HG02798 (cell line): ENCODE results near the gene MEGF6.

ENCODE experiments used
- ATAC-seq: cut with Tn5 transposase; IDR thresholded peaks from one replicate; pipeline ENCODE4 v1.9.1; 2021; ENCODE audit warnings: mild to moderate bottlenecking; ENCODE audit not compliant: unreplicated experiment, poor library complexity

The MEGF6 gene

DNA sequence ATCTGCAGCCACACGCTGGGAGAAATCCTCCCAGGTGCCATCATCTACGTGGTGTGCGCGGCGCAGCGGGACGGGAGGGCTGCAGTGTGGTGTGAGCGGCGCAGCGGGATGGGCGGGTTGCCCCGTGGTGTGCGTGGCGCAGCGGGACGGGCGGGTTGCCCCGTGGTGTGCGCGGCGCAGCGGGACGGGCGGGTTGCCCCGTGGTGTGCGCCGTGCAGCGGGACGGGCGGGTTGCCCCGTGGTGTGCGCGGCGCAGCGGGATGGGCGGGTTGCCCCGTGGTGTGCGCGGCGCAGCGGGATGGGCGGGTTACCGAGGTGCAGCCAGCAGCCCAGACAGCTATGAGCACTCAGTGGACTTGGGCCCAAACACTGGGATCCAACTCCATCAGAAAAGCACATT, 33.9 kb upstream of the MEGF6 start:
- ATAC-seq, result no peak

DNA sequence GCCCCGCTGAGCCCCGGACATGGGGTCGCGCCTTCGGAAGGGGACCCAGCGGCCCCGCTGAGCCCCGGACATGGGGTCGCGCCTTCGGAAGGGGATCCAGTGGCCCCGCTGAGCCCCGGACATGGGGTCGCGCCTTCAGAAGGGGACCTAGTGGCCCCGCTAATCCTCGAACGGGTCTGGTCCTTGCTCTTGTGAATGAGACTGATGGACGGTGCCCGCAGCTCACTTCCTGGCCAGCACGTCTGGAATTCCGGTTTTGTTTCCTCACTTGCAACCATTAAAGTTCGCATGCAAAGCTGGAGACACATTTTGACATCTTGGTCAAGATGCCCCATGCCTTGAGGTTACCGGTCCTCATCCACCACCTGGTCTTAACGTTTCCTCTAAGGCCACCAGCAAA, 33.0 kb upstream of the MEGF6 start:
- ATAC-seq, result no peak

DNA sequence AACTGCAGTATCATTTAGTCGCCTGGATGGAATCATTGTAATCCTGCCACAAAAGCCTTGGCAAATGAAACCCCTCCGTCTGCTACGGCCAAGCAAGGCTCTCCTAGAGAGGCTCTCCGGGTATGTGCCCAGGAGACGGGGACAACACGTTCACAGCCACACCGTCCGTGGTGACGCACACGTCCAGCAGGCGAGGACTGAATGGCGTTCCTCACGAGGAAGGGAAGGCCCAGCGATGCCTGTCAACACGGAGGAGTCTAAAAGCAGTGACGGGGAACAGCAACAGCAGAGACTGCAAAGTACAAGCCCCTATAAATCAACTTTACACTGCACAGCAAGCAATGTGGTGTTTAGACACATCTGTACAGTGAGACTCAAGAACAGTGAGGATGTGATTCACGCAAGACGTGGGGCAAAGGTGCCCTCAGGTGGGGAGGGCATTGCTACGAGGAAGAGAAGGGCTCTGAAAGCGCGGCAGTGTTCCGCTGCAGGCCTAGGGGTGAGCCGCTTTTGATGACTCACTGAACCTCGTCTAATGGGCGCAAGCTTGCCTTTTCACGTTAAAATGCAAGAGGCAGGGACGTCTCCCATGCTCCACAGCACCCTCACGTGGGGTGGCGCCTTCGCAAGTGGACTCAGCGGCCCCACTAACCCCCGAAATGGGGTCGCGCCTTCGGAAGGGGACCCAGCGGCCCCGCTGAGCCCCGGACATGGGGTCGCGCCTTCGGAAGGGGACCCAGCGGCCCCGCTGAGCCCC, 31.8 kb upstream of the MEGF6 start:
- no peak for ATAC-seq

DNA sequence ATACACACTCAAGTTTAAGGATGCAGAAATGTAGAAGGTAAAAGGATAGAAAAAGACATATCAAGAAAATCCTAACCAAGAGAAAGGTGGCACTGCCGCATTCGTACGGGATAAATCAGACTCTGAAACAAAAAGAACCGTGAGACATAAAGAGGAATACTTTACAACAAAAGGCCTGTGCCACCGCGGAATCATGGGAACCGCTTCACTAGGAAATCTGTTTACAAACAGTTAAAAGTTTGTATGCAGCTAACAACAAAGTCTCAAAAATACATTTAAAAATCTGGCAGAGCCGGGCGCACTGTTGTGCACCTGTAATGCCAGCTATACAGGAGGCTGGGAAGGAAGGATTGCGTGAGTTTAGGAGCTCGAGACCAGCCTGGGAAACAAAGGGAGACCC, 30.5 kb upstream of the MEGF6 start:
- ATAC-seq, result no peak

DNA sequence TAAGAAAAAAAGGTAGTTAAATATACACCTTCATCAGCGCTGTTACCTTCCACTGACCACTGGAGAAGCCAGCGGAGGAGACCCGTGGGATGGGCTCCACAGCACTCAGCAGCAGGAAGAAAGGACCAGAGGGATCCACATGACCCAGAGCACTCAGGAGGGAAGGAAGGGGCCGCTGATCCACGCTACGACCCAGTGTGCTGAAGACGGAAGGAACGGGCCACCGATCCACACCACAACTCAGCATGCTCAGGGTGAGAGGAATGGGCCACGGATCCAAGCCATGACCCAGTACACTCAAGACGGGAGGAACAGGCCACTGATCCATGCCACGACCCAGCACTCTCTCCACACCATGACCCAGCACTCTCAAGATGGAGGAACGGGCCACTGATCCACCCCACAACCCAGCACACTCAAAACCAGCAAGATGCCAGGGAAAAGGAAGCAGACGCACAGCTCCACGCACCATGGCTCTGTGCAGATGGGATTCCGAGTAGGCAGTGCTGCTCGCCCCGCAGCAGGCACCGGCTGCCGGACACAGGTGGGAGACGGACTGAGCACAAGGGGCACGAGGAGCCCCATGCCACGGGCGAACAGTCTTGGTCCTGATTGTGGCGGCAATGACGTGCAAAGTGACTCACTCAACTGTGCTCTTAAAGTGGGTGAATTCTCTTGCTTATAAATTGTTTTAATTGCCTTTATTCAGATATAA, 29.9 kb upstream of the MEGF6 start:
- ATAC-seq, result no peak

DNA sequence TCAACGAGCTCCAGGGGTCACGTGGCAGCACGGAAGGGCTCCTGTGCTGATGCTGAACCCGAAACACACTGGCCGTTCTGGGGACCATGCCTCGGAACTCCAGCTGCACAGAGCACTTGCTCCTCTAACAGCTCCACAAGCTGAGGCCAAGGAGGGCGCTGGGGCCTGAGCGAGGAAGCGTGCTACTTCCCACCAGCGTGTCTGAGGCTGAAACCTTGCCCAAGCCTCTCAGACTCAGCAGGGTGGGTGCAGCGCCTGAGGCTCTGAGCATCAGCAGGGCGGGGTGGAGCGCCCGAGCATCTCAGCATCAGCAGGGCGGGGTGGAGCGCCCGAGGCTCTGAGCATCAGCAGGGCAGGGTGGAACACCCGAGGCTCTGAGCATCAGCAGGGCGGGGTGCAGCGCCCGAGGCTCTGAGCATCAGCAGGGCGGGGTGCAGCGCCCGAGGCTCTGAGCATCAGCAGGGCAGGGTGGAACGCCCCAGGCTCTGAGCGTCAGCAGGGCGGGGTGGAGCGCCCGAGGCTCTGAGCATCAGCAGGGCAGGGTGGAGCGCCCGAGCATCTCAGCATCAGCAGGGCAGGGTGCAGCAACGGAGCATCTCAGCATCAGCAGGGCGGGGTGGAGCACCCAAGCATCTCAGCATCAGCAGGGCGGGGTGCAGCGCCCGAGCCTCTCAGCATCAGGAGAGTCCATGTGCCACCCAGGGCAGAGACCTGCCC, 29.0 kb upstream of the MEGF6 start:
- ATAC-seq, result no peak

DNA sequence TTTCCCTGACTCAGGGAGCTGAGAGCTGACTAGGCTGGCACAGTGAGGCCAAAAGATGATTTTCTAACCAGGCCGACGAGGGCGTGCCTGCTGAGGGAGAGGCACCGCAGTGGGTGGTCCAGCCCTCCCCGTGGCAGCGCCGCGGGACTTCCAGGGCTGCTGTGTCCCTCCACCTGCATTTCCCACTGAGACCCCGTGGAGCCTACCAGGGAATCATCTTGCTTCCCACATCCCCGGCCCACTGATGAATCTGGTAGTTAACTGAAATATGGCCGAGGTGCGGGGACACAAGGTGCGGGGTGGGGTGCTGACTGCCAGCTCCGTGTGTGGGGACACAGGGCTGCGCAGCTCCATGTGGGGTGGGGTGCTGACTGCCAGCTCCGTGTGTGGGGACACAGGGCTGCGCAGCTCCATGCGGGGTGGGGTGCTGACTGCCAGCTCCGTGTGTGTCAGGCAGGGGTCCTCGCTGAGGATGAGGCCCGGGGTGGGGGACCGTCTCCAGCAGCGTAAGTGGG, 28.1 kb upstream of the MEGF6 start:
- ATAC-seq, result no peak

DNA sequence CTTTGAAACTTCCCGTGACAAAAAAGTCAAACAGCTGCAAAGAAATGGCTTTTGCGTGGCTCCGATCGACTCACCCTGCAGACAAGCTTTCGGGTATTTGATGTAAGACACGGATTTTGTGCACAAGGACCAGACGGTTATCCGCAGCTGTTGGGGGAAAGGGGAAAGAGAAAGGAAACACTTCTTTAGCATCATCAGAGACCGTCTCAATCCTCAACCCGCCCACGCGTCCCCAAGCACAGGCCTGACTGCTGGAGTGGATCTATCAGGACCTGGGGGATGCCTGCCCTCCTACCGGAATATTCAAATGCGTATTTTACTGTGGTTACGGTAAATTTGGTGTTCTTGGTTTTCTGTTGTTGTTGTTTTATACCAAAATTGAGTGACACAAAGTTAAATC, 27.4 kb upstream of the MEGF6 start:
- ATAC-seq, result no peak

DNA sequence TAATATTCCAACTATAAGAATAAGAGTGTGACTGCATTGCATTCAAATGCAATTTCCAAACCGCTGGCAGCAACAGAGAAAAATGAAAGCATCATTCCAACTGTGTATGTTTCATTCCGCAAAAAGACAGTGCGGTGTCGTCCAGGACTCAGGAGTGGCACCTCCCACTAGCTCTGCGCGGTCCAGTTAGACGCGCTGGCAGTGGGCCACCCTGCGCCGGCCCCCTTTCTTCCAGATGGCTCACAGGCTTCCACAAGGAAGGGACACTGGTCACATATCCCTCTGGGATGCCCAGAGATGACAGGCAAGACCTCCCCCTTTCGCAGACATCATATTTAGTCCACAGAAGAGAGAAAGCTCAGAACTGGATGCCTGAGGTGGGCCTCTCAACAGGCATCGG, 26.7 kb upstream of the MEGF6 start:
- no peak for ATAC-seq

DNA sequence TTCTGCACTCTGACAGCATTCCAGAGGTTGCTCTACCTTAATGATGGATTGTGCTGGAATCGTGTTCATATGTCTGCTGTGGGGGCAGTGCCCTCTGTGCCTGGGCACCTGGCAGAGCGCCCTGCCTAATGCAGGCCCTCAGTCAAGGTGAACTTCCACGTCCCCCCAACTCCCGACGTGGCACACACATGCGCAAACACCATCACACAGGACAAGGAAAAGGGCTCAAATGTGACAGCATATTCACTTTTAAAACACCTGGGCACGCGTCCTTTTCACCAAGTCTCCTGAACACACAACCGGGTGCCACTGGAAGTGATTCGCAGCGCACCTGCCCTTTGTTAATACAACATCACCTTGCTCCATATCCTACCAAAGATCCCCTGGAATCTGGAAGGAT, 25.2 kb upstream of the MEGF6 start:
- no peak for ATAC-seq

DNA sequence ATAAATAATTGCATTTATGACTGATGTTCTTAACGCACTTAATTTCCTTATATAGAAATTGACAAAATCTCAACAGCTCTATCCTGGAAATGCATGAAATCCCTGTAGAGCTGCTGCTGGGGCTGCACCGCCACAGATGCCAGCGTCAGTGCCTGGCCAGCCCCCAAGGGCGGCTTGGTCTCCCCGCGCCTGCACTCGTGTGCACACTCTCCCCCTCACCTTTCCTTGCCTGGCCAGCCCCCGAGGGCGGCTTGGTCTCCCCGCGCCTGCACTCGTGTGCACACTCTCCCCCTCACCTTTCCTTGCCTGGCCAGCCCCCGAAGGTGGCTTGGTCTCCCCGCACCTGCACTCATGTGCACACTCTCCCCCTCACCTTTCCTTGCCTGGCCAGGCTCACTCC, 24.8 kb upstream of the MEGF6 start:
- no peak for ATAC-seq

DNA sequence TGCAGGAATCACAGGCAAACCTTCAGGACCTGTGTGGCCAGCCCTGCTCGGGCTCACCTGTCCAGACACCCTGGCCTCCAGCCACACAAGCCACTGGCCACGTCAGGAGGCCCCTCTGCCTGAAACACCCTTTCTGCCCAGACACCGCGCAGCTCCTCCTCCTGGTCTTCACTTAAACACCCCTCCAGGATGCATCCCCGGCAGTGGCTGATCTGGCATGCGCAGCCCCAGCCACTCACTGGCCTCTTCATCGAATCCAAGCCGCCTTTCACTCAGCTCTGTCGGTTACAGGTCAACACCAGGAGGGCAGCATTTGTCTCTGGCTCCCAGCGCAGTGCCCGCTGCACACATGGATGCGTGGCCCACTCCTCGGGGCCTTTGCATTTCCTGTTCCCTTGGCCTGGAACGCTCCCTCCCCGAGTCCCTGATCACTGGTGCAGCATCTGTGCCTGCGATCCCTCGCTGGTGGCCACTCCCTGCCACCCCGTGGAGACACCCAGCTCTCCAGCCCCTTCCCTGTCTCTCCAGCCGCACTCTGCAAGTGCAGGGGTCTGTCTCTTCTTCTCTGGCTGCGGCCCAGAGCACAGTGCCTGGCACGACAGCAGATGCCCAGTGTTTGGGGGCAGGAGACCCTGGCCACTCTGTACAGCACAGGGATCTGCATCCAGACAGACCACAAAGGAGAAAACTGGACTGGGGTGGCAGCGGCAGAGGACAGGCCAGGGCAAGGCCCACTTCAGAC, 22.9 kb upstream of the MEGF6 start:
- ATAC-seq, result no peak

DNA sequence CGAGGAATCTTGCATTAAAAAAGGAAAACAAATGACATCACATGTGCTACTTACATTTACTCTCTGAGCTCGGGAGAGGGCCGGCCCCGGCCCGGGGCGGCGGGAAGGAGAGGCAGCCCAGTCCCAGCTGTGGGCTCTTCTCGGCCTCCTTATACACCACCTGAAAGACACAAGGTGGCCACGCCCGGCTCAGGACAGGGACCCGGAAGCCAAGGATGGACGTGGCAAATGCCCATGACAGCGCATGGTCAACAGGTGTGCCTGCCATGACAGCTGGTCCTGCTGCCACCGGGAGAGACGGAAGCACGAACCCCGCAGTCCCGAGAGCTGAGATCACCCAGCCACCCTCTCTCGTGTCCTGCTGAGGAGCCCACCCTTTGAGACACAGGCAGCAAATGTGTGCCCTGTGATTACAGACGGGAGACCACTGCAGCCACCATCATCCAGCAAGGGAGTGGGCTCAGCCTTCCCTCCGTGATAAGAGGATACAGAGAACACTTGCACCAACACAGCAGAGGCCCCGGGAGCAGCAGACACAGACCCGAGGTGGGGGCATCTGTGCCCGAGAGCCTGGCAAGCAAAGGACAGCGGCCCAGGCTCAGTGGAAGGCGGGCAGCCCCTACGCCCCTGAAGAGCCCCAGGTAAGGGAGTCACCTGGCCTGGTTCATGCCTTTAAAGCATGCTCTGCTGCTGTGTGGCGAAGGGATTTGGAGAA, 22.2 kb upstream of the MEGF6 start:
- ATAC-seq, result no peak

DNA sequence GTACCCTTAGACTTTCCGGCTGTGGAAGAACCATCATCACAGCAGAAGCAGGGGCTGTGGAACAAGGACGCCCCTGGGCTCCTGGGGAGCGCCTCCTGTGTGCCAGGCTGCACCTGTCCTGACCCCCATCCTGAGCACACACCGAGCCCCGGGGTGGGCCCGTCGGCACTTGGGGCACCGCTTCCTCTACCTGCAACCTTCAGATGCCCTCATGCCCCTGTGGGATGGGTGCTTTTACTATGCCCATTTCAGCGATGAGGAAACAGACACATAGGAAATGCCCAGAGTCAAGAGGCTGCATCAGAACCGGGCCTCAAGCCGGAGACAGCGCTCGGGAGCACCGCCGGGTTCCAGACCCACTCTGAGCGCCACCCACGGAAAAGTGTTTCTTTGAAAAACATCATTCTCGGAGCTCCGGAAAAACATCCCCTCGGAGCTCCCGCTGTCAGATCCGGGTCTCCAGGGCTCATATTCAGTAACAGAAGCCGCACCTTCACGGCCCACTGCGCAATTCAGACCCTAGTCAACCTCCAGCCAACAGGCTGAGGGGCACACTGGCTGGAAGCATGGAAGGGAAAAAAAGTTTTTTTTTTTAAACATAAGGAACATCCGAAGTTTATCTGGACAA, 21.5 kb upstream of the MEGF6 start:
- no peak for ATAC-seq

DNA sequence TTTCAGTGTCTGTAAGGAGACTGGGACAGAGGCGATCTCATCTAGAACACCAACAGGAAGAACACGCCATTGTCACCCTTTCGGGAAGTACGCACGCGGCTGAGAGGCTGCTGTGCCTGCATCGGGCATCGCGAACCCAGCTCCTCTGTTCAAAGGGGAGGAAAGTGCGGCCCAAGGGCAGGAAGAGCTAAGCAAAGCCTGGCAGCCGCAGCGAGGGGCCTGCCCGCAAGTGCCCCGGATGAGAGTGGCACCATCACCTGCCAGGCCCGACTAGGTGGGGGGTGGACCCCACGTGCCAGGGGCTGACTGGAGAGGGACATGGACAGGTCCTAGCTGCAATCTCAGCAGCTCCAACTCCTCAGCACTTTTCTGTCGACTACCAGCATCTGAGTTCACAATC, 21.0 kb upstream of the MEGF6 start:
- no peak for ATAC-seq

DNA sequence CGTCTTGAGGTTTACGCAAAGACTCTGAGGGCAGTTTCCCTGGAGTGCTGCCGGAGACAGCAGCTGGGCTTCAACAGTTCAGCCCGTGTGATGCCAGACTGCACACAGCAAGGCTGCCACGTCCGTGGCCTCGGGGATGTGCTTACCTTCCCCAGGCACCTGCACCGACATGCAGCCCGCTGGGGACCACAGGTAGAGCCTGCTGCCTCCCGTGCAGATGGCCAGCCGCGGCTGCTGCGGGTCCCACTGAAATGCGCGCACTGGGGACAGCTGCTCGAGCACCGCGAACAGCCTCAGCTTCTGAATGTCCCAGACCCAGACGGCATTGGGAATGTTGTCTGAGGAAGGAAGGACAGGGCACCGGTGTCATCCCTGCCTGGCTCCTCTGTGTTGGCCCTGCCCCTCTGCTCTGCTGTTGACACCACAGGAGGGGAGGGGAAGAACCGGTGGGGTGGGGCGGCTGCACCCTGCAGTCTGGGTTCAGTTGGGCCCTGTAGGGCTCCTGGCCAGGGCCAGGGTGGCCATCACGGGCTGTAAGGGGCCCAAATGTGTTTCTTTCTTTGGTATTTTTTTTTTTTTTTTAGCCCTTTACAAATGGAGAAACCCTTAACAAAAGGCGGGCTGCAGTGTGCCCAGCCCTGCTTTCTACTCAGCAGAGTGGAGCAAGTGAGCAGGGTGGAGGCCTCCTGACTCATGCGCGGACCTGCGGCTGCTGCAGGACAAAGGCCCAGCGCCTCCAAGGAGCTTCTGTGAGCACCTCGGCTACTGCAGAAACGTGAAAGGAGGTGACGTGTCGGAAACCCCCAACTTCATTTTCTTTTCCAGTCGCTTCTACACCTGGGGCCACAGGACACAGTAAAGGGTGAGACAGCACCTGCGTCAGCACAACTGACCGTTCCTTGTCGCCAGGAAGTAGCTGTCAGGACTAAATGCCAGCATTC, 20.3 kb upstream of the MEGF6 start:
- ATAC-seq, result no peak

DNA sequence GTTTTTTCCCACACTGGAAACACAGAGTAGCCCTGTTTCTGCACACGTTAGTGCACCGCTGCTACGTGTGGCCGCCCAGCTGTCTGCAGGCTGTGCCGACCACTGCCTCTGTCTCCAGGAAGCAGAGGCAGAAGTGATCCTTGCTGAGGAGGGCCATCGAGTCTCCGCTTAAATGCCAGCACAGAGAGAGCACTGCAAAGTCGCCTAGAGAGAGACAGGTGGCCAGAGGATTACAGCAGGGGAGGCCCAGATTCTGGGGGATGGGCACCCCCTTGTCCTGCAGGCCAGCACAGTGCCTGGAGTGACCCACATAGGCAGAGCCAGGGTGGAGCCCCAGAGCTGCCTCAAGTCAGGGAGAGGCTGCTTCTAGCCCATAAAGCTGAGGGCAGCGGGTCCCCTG, 19.6 kb upstream of the MEGF6 start:
- ATAC-seq, result no peak

DNA sequence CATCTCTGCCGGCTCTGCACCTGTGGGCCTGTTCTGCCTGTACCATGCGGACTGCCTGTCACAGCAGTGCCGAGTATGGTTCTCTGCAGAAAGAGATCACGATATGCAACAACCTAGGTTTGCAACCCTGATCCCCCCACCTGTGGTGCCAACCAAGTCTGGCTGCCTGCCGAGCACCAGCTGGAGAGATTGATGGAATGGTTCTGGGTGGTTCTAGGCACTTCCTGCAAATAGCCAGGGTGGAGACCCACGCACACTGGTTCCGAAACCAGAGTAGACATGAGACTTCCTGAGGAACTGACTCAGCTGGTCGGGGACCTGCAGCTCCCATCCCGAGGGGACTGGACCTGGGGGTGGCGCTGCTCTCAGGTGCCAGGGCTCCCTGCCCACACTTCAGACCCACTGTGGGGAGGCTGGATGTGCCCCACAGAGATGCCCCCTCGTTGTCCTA, 18.9 kb upstream of the MEGF6 start:
- no peak for ATAC-seq
